Heart left ventricle (tissue), 13 donors: ENCODE measurements around the gene HCN2.
"Not testable (repeated sequence)": the region's sequence is repeated elsewhere in the genome, so short reads cannot be mapped to it uniquely, and the experiment has no call there.

Experiments used
- POLR2A ChIP-seq, 2 donors: fragments of 450-650 bp; IDR thresholded peaks; one replicate each; pipeline ENCODE4 v1.6.1; 2017; ENCODE audit warnings: antibody characterized with exemption in 2 of 2, mild to moderate bottlenecking in 2 of 2, moderate library complexity in 2 of 2
- TF ChIP-seq, protein P1 (sequence below), 12 donors: fragments of 200-600 bp; sonication (generic) in 4 of 12; IDR thresholded peaks; one replicate each; pipeline versions ENCODE4 v1.5.0 to v1.8.0; 2018 to 2022; ENCODE audit warnings: antibody characterized with exemption in 12 of 12, mild to moderate bottlenecking in 5 of 12
- donor health status: ischemic (EF 13 %, LVEDD 7.1; RV severe dilation, severe dysfunction).
- donor health status: DM: no; HTN: yes; CAD: no.
- donor health status: DM: no; HTN: no; CAD: no.
- donor health status: ischemic (EF 25% LVEDD 6.9; RV normal size, moderate dysfunction).
- donor health status: ischemic (EF 25% LVEDD 5.7; RV mildly dilated, moderate dysfunction).
- donor health status: ischemic (EF 35%, LVEDD 5.7; RV mildly dilated, moderate dysfunction).
- donor health status: nonischemic (EF 11% LVEDD 7.7; RV severe dilation, severe dysfunction).
- donor health status: DM: yes; HTN: yes; CAD: no.
- donor health status: PGD.
- donor health status: ischemic (EF 29% LVEDD 5.4; RV normal size, mild dysfunction).
- donor health status: nonischemic (EF 23%, LVEDD 6.1; RV moderate dilation, normal function).

GRCh38 chr19:621191-621590 lies 31.5 kb downstream of the HCN2 start:
- TF ChIP-seq, protein P1, sequence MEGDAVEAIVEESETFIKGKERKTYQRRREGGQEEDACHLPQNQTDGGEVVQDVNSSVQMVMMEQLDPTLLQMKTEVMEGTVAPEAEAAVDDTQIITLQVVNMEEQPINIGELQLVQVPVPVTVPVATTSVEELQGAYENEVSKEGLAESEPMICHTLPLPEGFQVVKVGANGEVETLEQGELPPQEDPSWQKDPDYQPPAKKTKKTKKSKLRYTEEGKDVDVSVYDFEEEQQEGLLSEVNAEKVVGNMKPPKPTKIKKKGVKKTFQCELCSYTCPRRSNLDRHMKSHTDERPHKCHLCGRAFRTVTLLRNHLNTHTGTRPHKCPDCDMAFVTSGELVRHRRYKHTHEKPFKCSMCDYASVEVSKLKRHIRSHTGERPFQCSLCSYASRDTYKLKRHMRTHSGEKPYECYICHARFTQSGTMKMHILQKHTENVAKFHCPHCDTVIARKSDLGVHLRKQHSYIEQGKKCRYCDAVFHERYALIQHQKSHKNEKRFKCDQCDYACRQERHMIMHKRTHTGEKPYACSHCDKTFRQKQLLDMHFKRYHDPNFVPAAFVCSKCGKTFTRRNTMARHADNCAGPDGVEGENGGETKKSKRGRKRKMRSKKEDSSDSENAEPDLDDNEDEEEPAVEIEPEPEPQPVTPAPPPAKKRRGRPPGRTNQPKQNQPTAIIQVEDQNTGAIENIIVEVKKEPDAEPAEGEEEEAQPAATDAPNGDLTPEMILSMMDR (IDR thresholded peaks at IDR 0.05), result not testable (repeated sequence)
- TF ChIP-seq POLR2A (IDR thresholded peaks at IDR 0.05), result not testable (repeated sequence)
